Measurements from ENCODE around the gene SCARB1. TPM values are rescaled to one million over a fixed set of nuclear protein-coding genes. Genes with fewer than 3 reads are reported as not detected.
A peak's percentile ranks its signal among the peaks of the same experiment; 100 is the strongest.

Gene SCARB1
- total and polyA plus RNA-seq, 2 of the 13 experiments (the other 11 are each of a cell fraction or from before 2014, with no cell fraction given), result 63.4 to 160 TPM

- 0 out of 2 replicates have a peak, but pooled peaks have one; percentile 28 for TF ChIP-seq ZBTB37 (CRISPR knock-in tag; IDR thresholded peaks at IDR 0.05)
- TF ChIP-seq ISX (CRISPR knock-in tag; conservative IDR thresholded peaks at IDR 0.05), result no peak
- 0 out of 2 replicates have a peak, but pooled peaks have one; percentile 43 for TF ChIP-seq BCL6 (CRISPR knock-in tag; IDR thresholded peaks at IDR 0.05)
- TF ChIP-seq HNF4A (CRISPR knock-in tag; IDR thresholded peaks at IDR 0.05), result no peak
- TF ChIP-seq, protein P1, sequence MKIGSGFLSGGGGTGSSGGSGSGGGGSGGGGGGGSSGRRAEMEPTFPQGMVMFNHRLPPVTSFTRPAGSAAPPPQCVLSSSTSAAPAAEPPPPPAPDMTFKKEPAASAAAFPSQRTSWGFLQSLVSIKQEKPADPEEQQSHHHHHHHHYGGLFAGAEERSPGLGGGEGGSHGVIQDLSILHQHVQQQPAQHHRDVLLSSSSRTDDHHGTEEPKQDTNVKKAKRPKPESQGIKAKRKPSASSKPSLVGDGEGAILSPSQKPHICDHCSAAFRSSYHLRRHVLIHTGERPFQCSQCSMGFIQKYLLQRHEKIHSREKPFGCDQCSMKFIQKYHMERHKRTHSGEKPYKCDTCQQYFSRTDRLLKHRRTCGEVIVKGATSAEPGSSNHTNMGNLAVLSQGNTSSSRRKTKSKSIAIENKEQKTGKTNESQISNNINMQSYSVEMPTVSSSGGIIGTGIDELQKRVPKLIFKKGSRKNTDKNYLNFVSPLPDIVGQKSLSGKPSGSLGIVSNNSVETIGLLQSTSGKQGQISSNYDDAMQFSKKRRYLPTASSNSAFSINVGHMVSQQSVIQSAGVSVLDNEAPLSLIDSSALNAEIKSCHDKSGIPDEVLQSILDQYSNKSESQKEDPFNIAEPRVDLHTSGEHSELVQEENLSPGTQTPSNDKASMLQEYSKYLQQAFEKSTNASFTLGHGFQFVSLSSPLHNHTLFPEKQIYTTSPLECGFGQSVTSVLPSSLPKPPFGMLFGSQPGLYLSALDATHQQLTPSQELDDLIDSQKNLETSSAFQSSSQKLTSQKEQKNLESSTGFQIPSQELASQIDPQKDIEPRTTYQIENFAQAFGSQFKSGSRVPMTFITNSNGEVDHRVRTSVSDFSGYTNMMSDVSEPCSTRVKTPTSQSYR (CRISPR knock-in tag; IDR thresholded peaks at IDR 0.05; ENCODE audit: borderline replicate concordance), result peak; percentile 90
- TF ChIP-seq, protein P2, sequence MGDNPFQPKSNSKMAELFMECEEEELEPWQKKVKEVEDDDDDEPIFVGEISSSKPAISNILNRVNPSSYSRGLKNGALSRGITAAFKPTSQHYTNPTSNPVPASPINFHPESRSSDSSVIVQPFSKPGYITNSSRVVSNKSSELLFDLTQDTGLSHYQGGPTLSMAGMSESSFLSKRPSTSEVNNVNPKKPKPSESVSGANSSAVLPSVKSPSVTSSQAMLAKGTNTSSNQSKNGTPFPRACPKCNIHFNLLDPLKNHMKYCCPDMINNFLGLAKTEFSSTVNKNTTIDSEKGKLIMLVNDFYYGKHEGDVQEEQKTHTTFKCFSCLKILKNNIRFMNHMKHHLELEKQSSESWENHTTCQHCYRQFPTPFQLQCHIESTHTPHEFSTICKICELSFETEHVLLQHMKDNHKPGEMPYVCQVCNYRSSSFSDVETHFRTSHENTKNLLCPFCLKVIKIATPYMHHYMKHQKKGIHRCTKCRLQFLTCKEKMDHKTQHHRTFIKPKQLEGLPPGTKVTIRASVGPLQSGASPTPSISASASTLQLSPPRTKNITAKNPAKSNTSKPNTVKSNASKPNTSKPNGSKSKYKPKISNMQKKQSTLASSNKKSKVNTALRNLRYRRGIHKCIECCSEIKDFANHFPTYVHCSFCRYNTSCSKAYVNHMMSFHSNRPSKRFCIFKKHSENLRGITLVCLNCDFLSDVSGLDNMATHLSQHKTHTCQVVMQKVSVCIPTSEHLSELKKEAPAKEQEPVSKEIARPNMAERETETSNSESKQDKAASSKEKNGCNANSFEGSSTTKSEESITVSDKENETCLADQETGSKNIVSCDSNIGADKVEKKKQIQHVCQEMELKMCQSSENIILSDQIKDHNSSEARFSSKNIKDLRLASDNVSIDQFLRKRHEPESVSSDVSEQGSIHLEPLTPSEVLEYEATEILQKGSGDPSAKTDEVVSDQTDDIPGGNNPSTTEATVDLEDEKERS (CRISPR knock-in tag; IDR thresholded peaks at IDR 0.05), result 0 out of 2 replicates have a peak, but pooled peaks have one; percentile 31
- TF ChIP-seq ZNF318 (CRISPR knock-in tag; IDR thresholded peaks at IDR 0.05), result no peak
- no peak for TF ChIP-seq POLR2AphosphoS5 (IDR thresholded peaks at IDR 0.05; ENCODE audit: low read depth, low read length)
- no peak for TF ChIP-seq THAP7 (CRISPR knock-in tag; IDR thresholded peaks at IDR 0.05)
- TF ChIP-seq, protein P3, sequence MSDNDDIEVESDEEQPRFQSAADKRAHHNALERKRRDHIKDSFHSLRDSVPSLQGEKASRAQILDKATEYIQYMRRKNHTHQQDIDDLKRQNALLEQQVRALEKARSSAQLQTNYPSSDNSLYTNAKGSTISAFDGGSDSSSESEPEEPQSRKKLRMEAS (IDR thresholded peaks at IDR 0.05), result 0 out of 2 replicates have a peak, but pooled peaks have one; percentile 20
- peak; percentile 31; the same call in 1 of the 2 replicates for TF ChIP-seq KDM3A (CRISPR knock-in tag; IDR thresholded peaks at IDR 0.05; ENCODE audit: low read depth)
Observed at GRCh38 chr12:124745891-124746570, 117.6 kb downstream of the SCARB1 start (continued).
